ENCODE measurements around the gene ABCB9. TPM values are rescaled to one million over a fixed set of nuclear protein-coding genes. Genes with fewer than 3 reads are reported as not detected.

ABCB9 gene
- total RNA-seq, 1 donor from 2014 or later, result 1.9 TPM

GRCh38 chr12:122886851-122887818 lies 79.1 kb downstream of the ABCB9 start:
- no peaks in the 10 kb centered on the region for H3K36me3 ChIP-seq
- peak overlapping the region; percentile 15 for H3K4me2 ChIP-seq
- no peaks in the 10 kb centered on the region for H3K27me3 Mint-ChIP-seq (ENCODE audit: insufficient read depth, low read depth)
- no peak overlapping the region for H2AFZ ChIP-seq (replicated peaks)
- no peaks in the 10 kb centered on the region for H3K9me3 Mint-ChIP-seq
- DNase-seq (ENCODE audit: low spot score), result peak; percentile 52
- peaks cover 54% of the 10 kb centered on the region for H3K4me1 Mint-ChIP-seq
- peaks cover 1% of the 10 kb centered on the region for H3K36me3 Mint-ChIP-seq
- no peak overlapping the region for H3K9ac ChIP-seq
- peaks cover 39% of the 10 kb centered on the region for H3K4me1 ChIP-seq
- TF ChIP-seq EZH2phosphoT487 (IDR thresholded peaks at IDR 0.05) (no peak), CTCF (IDR thresholded peaks at IDR 0.05) (no peak), EZH2 (IDR thresholded peaks at IDR 0.05) (no peak)
- peaks cover 87% of the 10 kb centered on the region for H3K79me2 ChIP-seq (ENCODE audit: low read depth)
- H3F3A ChIP-seq (ENCODE audit: low read depth), result peaks cover 16% of the 10 kb centered on the region
- H3K4me3 ChIP-seq, result no peak overlapping the region
- peak overlapping the region; percentile 48 for H3K27ac Mint-ChIP-seq
- peaks cover 95% of the 10 kb centered on the region for H4K20me1 ChIP-seq (ENCODE audit: low read depth)
- H3K27ac ChIP-seq, result no peak overlapping the region
- peaks cover 31% of the 10 kb centered on the region for H3K27me3 ChIP-seq
- H3K4me3 Mint-ChIP-seq, result peak overlapping the region; percentile 17
- no peaks in the 10 kb centered on the region for H3K9me3 ChIP-seq (ENCODE audit: low read depth)

- no peak overlapping the region for H2AFZ ChIP-seq (replicated peaks)
- H3K4me2 ChIP-seq, result no peak overlapping the region
- no peak for DNase-seq (ENCODE audit: low spot score)
- H3K27me3 Mint-ChIP-seq (ENCODE audit: insufficient read depth, low read depth), result no peaks in the 10 kb centered on the region
- no peak overlapping the region for H3K4me3 Mint-ChIP-seq
- H3K4me3 ChIP-seq, result no peak overlapping the region
- H3K79me2 ChIP-seq (ENCODE audit: low read depth), result peaks cover 90% of the 10 kb centered on the region
- H3K36me3 ChIP-seq, result no peaks in the 10 kb centered on the region
- TF ChIP-seq CTCF (IDR thresholded peaks at IDR 0.05) (no peak), EZH2 (IDR thresholded peaks at IDR 0.05) (no peak), EZH2phosphoT487 (IDR thresholded peaks at IDR 0.05) (no peak)
- no peak overlapping the region for H3K9ac ChIP-seq
- no peaks in the 10 kb centered on the region for H3K9me3 ChIP-seq (ENCODE audit: low read depth)
- peaks cover 30% of the 10 kb centered on the region for H3K4me1 ChIP-seq
- H3K36me3 Mint-ChIP-seq, result peaks cover 1% of the 10 kb centered on the region
- H3K27me3 ChIP-seq, result peaks cover 41% of the 10 kb centered on the region
- H3K4me1 Mint-ChIP-seq, result peaks cover 49% of the 10 kb centered on the region
- H3K27ac ChIP-seq, result no peak overlapping the region
- H4K20me1 ChIP-seq (ENCODE audit: low read depth), result peaks cover 95% of the 10 kb centered on the region
- H3F3A ChIP-seq (ENCODE audit: low read depth), result peaks cover 6% of the 10 kb centered on the region
- no peak overlapping the region for H3K27ac Mint-ChIP-seq
- H3K9me3 Mint-ChIP-seq, result no peaks in the 10 kb centered on the region
Observed at GRCh38 chr12:122886161-122886560, 80.1 kb downstream of the ABCB9 start.

DNA sequence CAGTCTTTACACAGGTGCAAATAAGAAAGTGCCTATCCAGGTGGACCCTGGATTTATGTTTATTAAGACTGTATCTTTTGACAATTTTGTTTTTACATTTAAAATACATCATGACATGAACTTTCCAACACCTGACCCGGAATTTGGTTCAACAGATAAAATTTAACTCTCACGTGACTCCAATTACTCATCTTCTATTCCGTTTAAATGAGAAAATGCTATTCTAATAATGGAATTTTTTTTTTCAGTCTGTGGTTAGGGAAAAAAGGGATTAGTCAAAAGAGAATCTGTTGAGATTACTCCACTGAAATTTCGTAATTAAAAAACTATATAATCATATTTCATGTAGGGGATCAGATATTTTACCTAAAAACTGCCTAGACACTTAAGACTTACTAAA lies 81.4 kb downstream of the ABCB9 start:
- Histone ChIP-seq H3K4me1 (peaks cover 24% of the 10 kb centered on the region), H3K4me3 (no peak overlapping the region), H3K4me2 (no peak overlapping the region), H3F3A (ENCODE audit: low read depth) (no peaks in the 10 kb centered on the region), H3K9ac (no peak overlapping the region), H4K20me1 (ENCODE audit: low read depth) (peaks cover 95% of the 10 kb centered on the region), H3K9me3 (ENCODE audit: low read depth) (no peaks in the 10 kb centered on the region), H3K27me3 (peaks cover 54% of the 10 kb centered on the region), H3K36me3 (no peaks in the 10 kb centered on the region), H3K79me2 (ENCODE audit: low read depth) (peaks cover 82% of the 10 kb centered on the region), H2AFZ (replicated peaks) (no peak overlapping the region), H3K27ac (no peak overlapping the region)
- Mint-ChIP-seq H3K4me1 (peaks cover 54% of the 10 kb centered on the region), H3K27ac (no peak overlapping the region), H3K36me3 (peaks cover 1% of the 10 kb centered on the region), H3K9me3 (no peaks in the 10 kb centered on the region), H3K4me3 (no peak overlapping the region), H3K27me3 (ENCODE audit: insufficient read depth, low read depth) (no peaks in the 10 kb centered on the region)
- no peak for DNase-seq (ENCODE audit: low spot score)
- no peak for TF ChIP-seq EZH2phosphoT487 (IDR thresholded peaks at IDR 0.05)
- TF ChIP-seq EZH2 (IDR thresholded peaks at IDR 0.05), result no peak
- no peak for TF ChIP-seq CTCF (IDR thresholded peaks at IDR 0.05)

All from neural progenitor cell (in vitro differentiated cells).